Karpas-422 (cell line): ENCODE measurements around the gene BCL7C. TPM values are rescaled to one million over a fixed set of nuclear protein-coding genes. Genes with fewer than 3 reads are reported as not detected.
"Not testable (repeated sequence)": the region's sequence is repeated elsewhere in the genome, so short reads cannot be mapped to it uniquely, and the experiment has no call there.

Experiments used
- DNase-seq: peaks from one replicate; pipeline ENCODE4 v3.0.0-alpha.2; 2015
- H2AFZ ChIP-seq: fragments of 200-600 bp; sonication (generic); 2 replicates; pipeline ENCODE4 v1.6.1; 2014; ENCODE audit warnings: antibody characterized with exemption, low read length, mixed read lengths
- H3K27ac ChIP-seq: fragments of 200-600 bp; sonication (generic); 2 replicates; pipeline ENCODE4 v1.5.1; 2014; ENCODE audit warnings: mild to moderate bottlenecking, low read length, moderate library complexity
- H3K27me3 ChIP-seq: fragments of 200-600 bp; sonication (generic); 2 replicates; pipeline ENCODE4 v1.6.1; 2014; ENCODE audit warnings: low read length, mixed read lengths
- H3K36me3 ChIP-seq: fragments of 200-600 bp; sonication (generic); 2 replicates; pipeline ENCODE4 v1.6.1; 2014; ENCODE audit warnings: low read length, mixed read lengths; ENCODE audit not compliant: insufficient read depth
- H3K4me1 ChIP-seq: fragments of 200-600 bp; sonication (generic); 2 replicates; pipeline ENCODE4 v1.6.1; 2014; ENCODE audit warnings: mild to moderate bottlenecking, low read length, mixed read lengths
- H3K4me2 ChIP-seq: fragments of 200-600 bp; sonication (generic); 2 replicates; pipeline ENCODE4 v1.6.1; 2014; ENCODE audit warnings: low read length, low read depth, mild to moderate bottlenecking; ENCODE audit not compliant: poor library complexity, severe bottlenecking
- H3K4me3 ChIP-seq: fragments of 200-600 bp; sonication (generic); 2 replicates; pipeline ENCODE4 v1.5.1; 2014; ENCODE audit warnings: mild to moderate bottlenecking, antibody characterized with exemption, low read length, mixed read lengths
- H3K79me2 ChIP-seq: fragments of 200-600 bp; sonication (generic); 2 replicates; pipeline ENCODE4 v1.6.1; 2014; ENCODE audit warnings: mild to moderate bottlenecking, low read length, mixed read lengths
- H3K9ac ChIP-seq: fragments of 200-600 bp; sonication (generic); 2 replicates; pipeline ENCODE4 v1.6.0; 2014; ENCODE audit warnings: low read length
- H3K9me2 ChIP-seq: fragments of 200-600 bp; sonication (generic), shearing (Covaris generic); replicated peaks from 2 replicates; pipeline ENCODE4 v1.6.0; 2014; ENCODE audit warnings: mild to moderate bottlenecking, low read length, moderate library complexity; ENCODE audit not compliant: insufficient read depth
- H3K9me3 ChIP-seq: fragments of 300-700, 200-600 bp; sonication (generic); 2 replicates; pipeline ENCODE4 v1.6.1; 2014; ENCODE audit warnings: low read length, mixed read lengths
- H4K20me1 ChIP-seq: fragments of 200-600 bp; sonication (generic); 2 replicates; pipeline ENCODE4 v1.6.1; 2014; ENCODE audit warnings: mild to moderate bottlenecking, antibody characterized with exemption, low read length, low read depth; ENCODE audit not compliant: insufficient read depth
- total RNA-seq: library from RNA; depleted of rRNA; stranded (reverse); fragments of >200 nt; shearing (Covaris generic); gene quantifications from 2 replicates; pipeline ENCODE4 v1.2.3, GENCODE V29; 2014; ENCODE audit warnings: low replicate concordance

The BCL7C gene
- total RNA-seq, 1 experiment from 2014 or later: 27.4 TPM

GRCh38 chr16:30874821-30875717 is 18.8 kb downstream of the BCL7C start:
- H4K20me1 ChIP-seq: no peaks in the 10 kb centered on the region
- peaks cover 31% of the 10 kb centered on the region for H3K4me1 ChIP-seq
- H3K9ac ChIP-seq: peak overlapping the region; percentile 88
- no peaks in the 10 kb centered on the region for H3K9me2 ChIP-seq
- no peaks in the 10 kb centered on the region for H3K27me3 ChIP-seq
- H3K4me3 ChIP-seq: peak overlapping the region; percentile 94
- peak overlapping the region; percentile 85 for H3K4me2 ChIP-seq
- H3K79me2 ChIP-seq: peaks cover 29% of the 10 kb centered on the region
- peak overlapping the region; percentile 65; the same call in 1 of the 2 replicates for H2AFZ ChIP-seq
- no peaks in the 10 kb centered on the region for H3K9me3 ChIP-seq
- no peaks in the 10 kb centered on the region for H3K36me3 ChIP-seq
- H3K27ac ChIP-seq: peak overlapping the region; percentile 72
- DNase-seq: peak; percentile 97

DNA sequence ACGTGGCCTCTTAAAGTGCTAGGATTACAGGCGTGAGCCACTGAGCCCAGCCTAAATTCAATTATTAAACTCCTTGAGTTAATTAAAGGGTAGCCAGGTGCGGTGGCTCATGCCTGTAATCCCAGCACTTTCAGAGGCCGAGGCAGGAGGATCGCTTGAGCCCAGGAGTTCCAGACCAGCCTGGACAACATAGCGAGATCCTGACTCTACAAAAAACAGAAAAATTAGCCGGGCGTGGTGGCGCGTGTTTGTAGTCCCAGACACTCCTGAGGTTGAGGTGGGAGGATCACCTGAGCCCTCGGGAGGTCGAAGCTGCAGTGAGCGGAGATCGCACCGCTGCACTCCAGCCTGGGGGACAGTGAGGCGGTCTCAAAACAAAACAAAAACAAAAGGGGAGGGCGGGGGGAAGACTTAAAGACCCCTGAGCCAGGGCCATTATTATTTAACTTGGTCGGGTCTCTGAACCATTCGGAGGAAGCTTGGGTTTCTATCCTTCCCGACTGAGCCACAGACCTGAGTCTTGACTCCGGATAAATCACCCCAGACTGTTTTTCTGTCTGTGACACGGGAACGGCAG is 19.5 kb downstream of the BCL7C start:
- peak overlapping the region; percentile 88 for H3K9ac ChIP-seq
- no peak for DNase-seq
- no peaks in the 10 kb centered on the region for H3K9me3 ChIP-seq
- H3K79me2 ChIP-seq: peaks cover 29% of the 10 kb centered on the region
- H3K9me2 ChIP-seq: no peaks in the 10 kb centered on the region
- peak overlapping the region; percentile 94 for H3K4me3 ChIP-seq
- peak overlapping the region; percentile 46; the same call in 1 of the 2 replicates for H3K27ac ChIP-seq
- no peaks in the 10 kb centered on the region for H3K27me3 ChIP-seq
- no peaks in the 10 kb centered on the region for H4K20me1 ChIP-seq
- peaks cover 31% of the 10 kb centered on the region for H3K4me1 ChIP-seq
- no peaks in the 10 kb centered on the region for H3K36me3 ChIP-seq
- H3K4me2 ChIP-seq: peak overlapping the region; percentile 85
- H2AFZ ChIP-seq: no peak overlapping the region

GRCh38 chr16:30870904-30871303 is 23.0 kb downstream of the BCL7C start:
- no peak overlapping the region for H2AFZ ChIP-seq
- no peaks in the 10 kb centered on the region for H3K9me3 ChIP-seq
- peaks cover 24% of the 10 kb centered on the region for H3K4me1 ChIP-seq
- no peak overlapping the region for H3K27ac ChIP-seq
- H4K20me1 ChIP-seq: no peaks in the 10 kb centered on the region
- DNase-seq: no peak
- H3K27me3 ChIP-seq: no peaks in the 10 kb centered on the region
- peaks cover 13% of the 10 kb centered on the region for H3K79me2 ChIP-seq
- H3K36me3 ChIP-seq: no peaks in the 10 kb centered on the region
- H3K4me2 ChIP-seq: no peak overlapping the region
- H3K9me2 ChIP-seq: no peaks in the 10 kb centered on the region
- H3K9ac ChIP-seq: no peak overlapping the region
- no peak overlapping the region for H3K4me3 ChIP-seq

GRCh38 chr16:30867747-30868146 is 26.1 kb downstream of the BCL7C start:
- H3K79me2 ChIP-seq: no peaks in the 10 kb centered on the region
- no peak overlapping the region for H3K4me2 ChIP-seq
- H3K4me1 ChIP-seq: peaks cover 7% of the 10 kb centered on the region
- no peak overlapping the region for H3K27ac ChIP-seq
- H3K9ac ChIP-seq: no peak overlapping the region
- no peaks in the 10 kb centered on the region for H3K27me3 ChIP-seq
- no peaks in the 10 kb centered on the region for H3K9me3 ChIP-seq
- H3K9me2 ChIP-seq: no peaks in the 10 kb centered on the region
- H4K20me1 ChIP-seq: no peaks in the 10 kb centered on the region
- no peak overlapping the region for H2AFZ ChIP-seq
- H3K36me3 ChIP-seq: no peaks in the 10 kb centered on the region
- H3K4me3 ChIP-seq: no peak overlapping the region
- peak; percentile 60 for DNase-seq

DNA sequence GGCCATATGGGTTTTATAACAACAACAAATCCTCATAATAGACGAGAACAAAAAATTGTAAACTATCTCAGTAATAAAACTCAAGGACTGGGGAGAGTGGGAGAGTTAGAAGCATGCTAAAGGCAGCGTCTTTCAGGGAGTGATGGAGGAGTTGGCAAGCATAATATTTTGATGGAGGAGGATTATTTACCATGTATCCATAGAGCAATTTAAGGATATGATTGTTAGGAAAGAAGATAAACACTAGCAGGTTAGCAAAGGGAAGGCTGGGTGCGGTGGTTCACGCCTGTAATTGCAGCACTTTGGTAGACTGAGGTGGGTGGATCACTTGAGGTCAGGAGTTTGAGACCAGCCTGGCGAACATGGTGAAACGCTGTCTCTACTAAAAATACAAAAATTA is 27.8 kb downstream of the BCL7C start:
- Histone ChIP-seq H3K9me3 (no peaks in the 10 kb centered on the region), H3K9me2 (no peaks in the 10 kb centered on the region), H3K4me2 (no peak overlapping the region), H2AFZ (no peak overlapping the region), H3K27me3 (no peaks in the 10 kb centered on the region), H3K4me1 (peaks cover 6% of the 10 kb centered on the region), H3K79me2 (no peaks in the 10 kb centered on the region), H3K36me3 (no peaks in the 10 kb centered on the region), H3K9ac (no peak overlapping the region), H3K4me3 (no peak overlapping the region), H4K20me1 (no peaks in the 10 kb centered on the region), H3K27ac (no peak overlapping the region)
- DNase-seq: no peak

GRCh38 chr16:30863178-30863577 is 30.7 kb downstream of the BCL7C start:
- H3K4me3 ChIP-seq, H3K79me2 ChIP-seq, H3K9ac ChIP-seq, H3K27me3 ChIP-seq, H3K4me1 ChIP-seq, DNase-seq, H4K20me1 ChIP-seq, H3K9me3 ChIP-seq, H2AFZ ChIP-seq, H3K36me3 ChIP-seq, H3K9me2 ChIP-seq, H3K4me2 ChIP-seq, H3K27ac ChIP-seq: not testable (repeated sequence)

DNA sequence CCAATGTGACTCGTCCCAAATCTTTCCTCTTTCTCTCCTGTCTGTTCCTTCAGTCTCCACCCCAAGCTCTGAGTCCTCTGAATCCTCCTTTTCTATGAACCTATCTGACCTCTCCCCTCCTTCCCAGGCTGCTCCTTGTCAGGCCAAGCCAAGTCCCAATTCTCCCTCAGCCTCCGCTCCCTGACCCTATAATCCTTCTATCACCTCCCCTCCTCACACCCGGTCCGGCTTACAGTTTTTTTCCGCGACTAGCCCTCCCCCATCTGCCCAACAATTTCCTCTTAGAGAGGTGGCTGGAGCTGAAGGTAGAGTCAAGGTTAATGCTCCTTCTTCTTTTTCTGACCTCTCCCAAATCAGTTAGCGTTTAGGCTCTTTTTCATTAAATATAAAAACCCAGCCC is 33.1 kb downstream of the BCL7C start:
- H4K20me1 ChIP-seq, H3K36me3 ChIP-seq, H3K27ac ChIP-seq, H3K4me1 ChIP-seq, H3K9ac ChIP-seq, H3K4me2 ChIP-seq, H3K4me3 ChIP-seq, DNase-seq, H3K27me3 ChIP-seq, H3K9me2 ChIP-seq, H3K9me3 ChIP-seq, H3K79me2 ChIP-seq, H2AFZ ChIP-seq: not testable (repeated sequence)

DNA sequence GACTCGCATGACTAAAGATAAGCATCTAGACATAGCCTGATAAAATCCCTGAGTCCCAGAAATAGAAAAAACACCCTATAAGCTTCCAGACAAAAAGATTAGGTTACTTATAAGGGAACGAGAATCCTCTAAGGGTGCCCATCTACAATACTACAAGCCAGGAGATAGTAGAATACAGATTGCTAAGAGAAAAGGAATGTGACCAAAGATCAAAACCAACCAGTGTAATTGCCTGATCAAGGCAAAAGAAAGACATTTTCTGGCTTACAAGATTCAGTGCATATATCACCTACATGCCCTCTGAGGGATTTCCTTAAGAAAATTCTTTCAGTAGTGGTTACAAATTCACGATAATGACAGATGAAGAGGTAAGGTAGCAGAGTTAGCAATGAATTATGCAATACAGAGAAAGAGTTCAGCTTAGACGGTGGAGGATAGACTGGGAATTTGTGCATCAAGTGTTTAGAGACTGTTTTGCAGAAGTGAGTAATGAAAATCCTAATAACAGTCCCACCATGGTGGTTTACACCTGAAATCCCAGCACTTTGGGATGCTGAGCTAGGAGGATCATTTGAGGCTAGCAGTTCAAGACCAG is 35.0 kb downstream of the BCL7C start:
- H3K4me3 ChIP-seq: no peak overlapping the region
- no peaks in the 10 kb centered on the region for H4K20me1 ChIP-seq
- H3K9me3 ChIP-seq: no peaks in the 10 kb centered on the region
- H3K36me3 ChIP-seq: no peaks in the 10 kb centered on the region
- no peaks in the 10 kb centered on the region for H3K4me1 ChIP-seq
- no peaks in the 10 kb centered on the region for H3K79me2 ChIP-seq
- DNase-seq: no peak
- H3K9me2 ChIP-seq: no peaks in the 10 kb centered on the region
- H3K4me2 ChIP-seq: no peak overlapping the region
- H3K27ac ChIP-seq: no peak overlapping the region
- no peak overlapping the region for H3K9ac ChIP-seq
- H3K27me3 ChIP-seq: no peaks in the 10 kb centered on the region
- H2AFZ ChIP-seq: no peak overlapping the region
